Choroid plexus epithelial cell (primary cell): ENCODE data around the gene PDCD7.
A peak's percentile ranks its signal among the peaks of the same experiment; 100 is the strongest.
"Not testable (repeated sequence)": the region's sequence is repeated elsewhere in the genome, so short reads cannot be mapped to it uniquely, and the experiment has no call there.

Experiments
- DNase-seq: peaks from one replicate; pipeline ENCODE4 v3.0.0-alpha.2; 2010; ENCODE audit warnings: low read depth
- H3K4me3 ChIP-seq: 2 replicates; pipeline ENCODE4 v1.5.1; 2011; ENCODE audit warnings: low read depth, mild to moderate bottlenecking, control low read depth, low read length, moderate library complexity
- CTCF ChIP-seq: conservative IDR thresholded peaks from 2 replicates; pipeline ENCODE4 v1.5.1; 2011; ENCODE audit warnings: low read depth, mild to moderate bottlenecking, control low read depth, inconsistent platforms, low read length, moderate library complexity

Gene PDCD7

GRCh38 chr15:65077981-65078352 lies 55.6 kb downstream of the PDCD7 start:
- no peak overlapping the region for H3K4me3 ChIP-seq

GRCh38 chr15:65077291-65077980 lies 56.2 kb downstream of the PDCD7 start:
- DNase-seq = no peak
- no peak overlapping the region for H3K4me3 ChIP-seq
- no peak for TF ChIP-seq CTCF

More at GRCh38 chr15:65077981-65078352, 55.6 kb downstream of the PDCD7 start:
- DNase-seq = peak; percentile 67
- peak; percentile 80 for TF ChIP-seq CTCF

- no peak within 1 kb of the TSS for H3K4me3 ChIP-seq
- TF ChIP-seq CTCF = no peak
- DNase-seq = no peak
These were observed 56.9 kb downstream of the PDCD7 start, which contains the start of gene KBTBD13 for GRCh38 chr15:65076486-65077290. Gene KBTBD13, plus strand, starts transcription at chr15:65076746. Its CDS starts 70 bp downstream, at chr15:65076816.

GRCh38 chr15:65075607-65076395 lies 57.8 kb downstream of the PDCD7 start:
- not testable (repeated sequence) for DNase-seq, H3K4me3 ChIP-seq

GRCh38 chr15:65074946-65075345 lies 58.7 kb downstream of the PDCD7 start:
- H3K4me3 ChIP-seq, DNase-seq: not testable (repeated sequence)

GRCh38 chr15:65072617-65073016 lies 61.0 kb downstream of the PDCD7 start:
- no peak overlapping the region for H3K4me3 ChIP-seq
- DNase-seq = no peak
- TF ChIP-seq CTCF = no peak

- no peak overlapping the region for H3K4me3 ChIP-seq
- DNase-seq = no peak
- no peak for TF ChIP-seq CTCF
These were observed 61.6 kb downstream of the PDCD7 start for GRCh38 chr15:65072027-65072426.
